Measurements from ENCODE around the gene DUSP23. TPM values are rescaled to one million over a fixed set of nuclear protein-coding genes. Genes with fewer than 3 reads are reported as not detected.

The DUSP23 gene
- total RNA-seq, 4 donors from 2014 or later, result 47.0 to 94.6 (median 77.2) TPM

GRCh38 chr1:159803956-159804689, 23.4 kb downstream of the DUSP23 start:
- Histone ChIP-seq H3K9me3 (no peaks in the 10 kb centered on the region), H3K27ac (no peak overlapping the region), H3K4me3 (no peak overlapping the region), H3K4me1 (no peaks in the 10 kb centered on the region), H3K36me3 (no peaks in the 10 kb centered on the region), H3K27me3 (no peaks in the 10 kb centered on the region)
- ATAC-seq (no peak), DNase-seq (no peak)
- intact Hi-C loops (cut with DNase I; ENCODE audit: low total_unique reads), result no loop called here
- TF ChIP-seq CTCF (IDR thresholded peaks at IDR 0.05 in 4 of 5, conservative IDR thresholded peaks at IDR 0.05 in 1 of 5), result no peak
- TF ChIP-seq POLR2A (IDR thresholded peaks at IDR 0.05), result no peak
- in situ Hi-C loops (cut with MboI; ENCODE audit: low sequenced_read_pairs in 4 of 4), result loop anchor here in 1 of 4 donors (5.0 to 10.0 kb wide), 2 partner anchors 51 to 88 kb away; no protein-coding TSS in a partner anchor

GRCh38 chr1:159804924-159805323, 24.2 kb downstream of the DUSP23 start:
- Histone ChIP-seq H3K27ac (no peak overlapping the region), H3K9me3 (no peaks in the 10 kb centered on the region), H3K27me3 (no peaks in the 10 kb centered on the region), H3K4me1 (no peaks in the 10 kb centered on the region), H3K4me3 (no peak overlapping the region), H3K36me3 (no peaks in the 10 kb centered on the region)
- no peak for TF ChIP-seq POLR2A (IDR thresholded peaks at IDR 0.05)
- TF ChIP-seq CTCF (IDR thresholded peaks at IDR 0.05 in 4 of 5, conservative IDR thresholded peaks at IDR 0.05 in 1 of 5), result no peak
- intact Hi-C loops (cut with DNase I; ENCODE audit: low total_unique reads) (no loop called here), in situ Hi-C loops (cut with MboI; ENCODE audit: low sequenced_read_pairs in 4 of 4) (loop anchor here in 1 of 4 donors (5.0 to 10.0 kb wide), 2 partner anchors 50 to 87 kb away; no protein-coding TSS in a partner anchor)
- DNase-seq, result no peak
- no peak for ATAC-seq

GRCh38 chr1:159815926-159816325, 35.2 kb downstream of the DUSP23 start:
- intact Hi-C loops (cut with DNase I; ENCODE audit: low total_unique reads), result no loop called here
- Histone ChIP-seq H3K4me3 (no peak overlapping the region), H3K4me1 (no peaks in the 10 kb centered on the region), H3K9me3 (no peaks in the 10 kb centered on the region), H3K36me3 (no peaks in the 10 kb centered on the region), H3K27ac (no peak overlapping the region), H3K27me3 (no peaks in the 10 kb centered on the region)
- no peak for ATAC-seq
- in situ Hi-C loops (cut with MboI; ENCODE audit: low sequenced_read_pairs in 4 of 4), result no loop called here
- TF ChIP-seq CTCF (IDR thresholded peaks at IDR 0.05 in 4 of 5, conservative IDR thresholded peaks at IDR 0.05 in 1 of 5) (no peak), POLR2A (IDR thresholded peaks at IDR 0.05) (no peak)
- DNase-seq, result no peak

- H3K9me3 ChIP-seq, result no peaks in the 10 kb centered on the region
- no peak overlapping the region for H3K27ac ChIP-seq
- intact Hi-C loops (cut with DNase I; ENCODE audit: low total_unique reads), result no loop called here
- H3K27me3 ChIP-seq, result no peaks in the 10 kb centered on the region
- ATAC-seq (no peak), DNase-seq (no peak)
- no peak for TF ChIP-seq POLR2A (IDR thresholded peaks at IDR 0.05)
- TF ChIP-seq CTCF (IDR thresholded peaks at IDR 0.05 in 4 of 5, conservative IDR thresholded peaks at IDR 0.05 in 1 of 5), result no peak
- no peak overlapping the region for H3K4me3 ChIP-seq
- no peaks in the 10 kb centered on the region for H3K4me1 ChIP-seq
- H3K36me3 ChIP-seq, result no peaks in the 10 kb centered on the region
- in situ Hi-C loops (cut with MboI; ENCODE audit: low sequenced_read_pairs in 4 of 4), result no loop called here
Measured at GRCh38 chr1:159817276-159818041, 36.7 kb downstream of the DUSP23 start.
